Measurements from ENCODE around the gene SPACA7.

Gene SPACA7

GRCh38 chr13:112453207-112453829 lies 77.2 kb downstream of the SPACA7 start:
- TF ChIP-seq CTCF (conservative IDR thresholded peaks at IDR 0.05; ENCODE audit: low read length), result no peak
- no peak overlapping the region for H3K4me3 ChIP-seq (ENCODE audit: low read length)
- DNase-seq (ENCODE audit: low read depth), result no peak

- no peak overlapping the region for H3K4me3 ChIP-seq (ENCODE audit: low read length)
- TF ChIP-seq CTCF (conservative IDR thresholded peaks at IDR 0.05; ENCODE audit: low read length), result no peak
- DNase-seq (ENCODE audit: low read depth), result no peak
Measured at GRCh38 chr13:112453874-112454647, 77.9 kb downstream of the SPACA7 start.

GRCh38 chr13:112454648-112455334 lies 78.6 kb downstream of the SPACA7 start:
- TF ChIP-seq CTCF (conservative IDR thresholded peaks at IDR 0.05; ENCODE audit: low read length), result no peak
- DNase-seq (ENCODE audit: low read depth), result no peak
- no peak overlapping the region for H3K4me3 ChIP-seq (ENCODE audit: low read length)

GRCh38 chr13:112455476-112456059 lies 79.4 kb downstream of the SPACA7 start:
- no peak for TF ChIP-seq CTCF (conservative IDR thresholded peaks at IDR 0.05; ENCODE audit: low read length)
- no peak for DNase-seq (ENCODE audit: low read depth)

GRCh38 chr13:112456138-112457056 lies 80.2 kb downstream of the SPACA7 start:
- H3K4me3 ChIP-seq (ENCODE audit: low read length), result no peak overlapping the region
- no peak for TF ChIP-seq CTCF (conservative IDR thresholded peaks at IDR 0.05; ENCODE audit: low read length)
- DNase-seq (ENCODE audit: low read depth), result no peak

More at GRCh38 chr13:112455476-112456059, 79.4 kb downstream of the SPACA7 start:
- no peak overlapping the region for H3K4me3 ChIP-seq (ENCODE audit: low read length)

- DNase-seq (ENCODE audit: low read depth), result no peak
- no peak for TF ChIP-seq CTCF (conservative IDR thresholded peaks at IDR 0.05; ENCODE audit: low read length)
- H3K4me3 ChIP-seq (ENCODE audit: low read length), result no peak overlapping the region
Measured at GRCh38 chr13:112457081-112457480, 80.9 kb downstream of the SPACA7 start.
